Ascending aorta (tissue), 2 donors: ENCODE results near the gene TBR1. TPM values are rescaled to one million over a fixed set of nuclear protein-coding genes. Genes with fewer than 3 reads are reported as not detected.

Experiments
- DNase-seq, 2 donors: peaks; one replicate each; pipeline ENCODE4 v3.0.0-alpha.2; 2019; ENCODE audit warnings: low spot score in 2 of 2
- H3K27ac ChIP-seq, 2 donors: fragments of 200-600 bp; sonication (generic); one replicate each; pipeline ENCODE4 v1.5.1; 2016 to 2017; ENCODE audit warnings: mild to moderate bottlenecking in 1 of 2
- H3K27me3 ChIP-seq: fragments of 200-600 bp; sonication (generic); one replicate; pipeline ENCODE4 v1.5.1; 2017
- H3K36me3 ChIP-seq, 2 donors: fragments of 200-600 bp; sonication (generic); one replicate each; pipeline ENCODE4 v1.5.1; 2016
- H3K4me1 ChIP-seq, 2 donors: fragments of 200-600 bp; sonication (generic); one replicate each; pipeline ENCODE4 v1.5.1; 2016 to 2017; ENCODE audit warnings: mild to moderate bottlenecking in 1 of 2
- H3K4me3 ChIP-seq, 2 donors: fragments of 200-600 bp; sonication (generic); one replicate each; pipeline ENCODE4 v1.5.1; 2016 to 2017; ENCODE audit warnings: mild to moderate bottlenecking in 1 of 2
- H3K9me3 ChIP-seq, 2 donors: fragments of 200-600 bp; sonication (generic); one replicate each; pipeline ENCODE4 v1.5.1; 2016
- CTCF ChIP-seq, 3 experiments: fragments of 200-600 bp in 2 of 3; fragments of 450-650 bp in 1 of 3; sonication (generic) in 2 of 3; IDR thresholded peaks; one replicate each; pipeline ENCODE4 v1.5.1; 2016 to 2019; ENCODE audit warnings: antibody characterized with exemption in 3 of 3, mild to moderate bottlenecking in 1 of 3, moderate library complexity in 1 of 3
- intact Hi-C: fragments of 100-400 bp; cut with DNase I; formaldehyde crosslinking; loops from one replicate; pipeline ENCODE4 v1.15.1; 2023
- total RNA-seq: library from RNA; depleted of rRNA; stranded (reverse); fragments of >200 nt; gene quantifications from one replicate; pipeline ENCODE4 v1.1.0, GENCODE V29; 2016

TBR1 gene
- total RNA-seq, 1 donor from 2014 or later, result not detected

GRCh38 chr2:161373942-161374341, 42.2 kb upstream of the TBR1 start:
- intact Hi-C loops, result no loop called here
- H3K4me3 ChIP-seq, result no peak overlapping the region
- no peak for TF ChIP-seq CTCF (IDR thresholded peaks at IDR 0.05)
- no peak for DNase-seq
- no peaks in the 10 kb centered on the region for H3K4me1 ChIP-seq
- peaks cover 0 to 5% of the 10 kb centered on the region in 2 donors for H3K36me3 ChIP-seq
- H3K27me3 ChIP-seq, result no peaks in the 10 kb centered on the region
- no peaks in the 10 kb centered on the region for H3K9me3 ChIP-seq
- no peak overlapping the region for H3K27ac ChIP-seq

GRCh38 chr2:161374446-161374845, 41.7 kb upstream of the TBR1 start:
- peaks cover 0 to 5% of the 10 kb centered on the region in 2 donors for H3K36me3 ChIP-seq
- H3K9me3 ChIP-seq, result no peaks in the 10 kb centered on the region
- H3K4me1 ChIP-seq, result no peaks in the 10 kb centered on the region
- DNase-seq, result no peak
- no peak overlapping the region for H3K27ac ChIP-seq
- TF ChIP-seq CTCF (IDR thresholded peaks at IDR 0.05), result no peak
- intact Hi-C loops, result no loop called here
- H3K4me3 ChIP-seq, result no peak overlapping the region
- no peaks in the 10 kb centered on the region for H3K27me3 ChIP-seq

GRCh38 chr2:161379740-161380139, 36.4 kb upstream of the TBR1 start:
- Histone ChIP-seq H3K4me3 (no peak overlapping the region), H3K36me3 (no peaks in the 10 kb centered on the region), H3K27me3 (no peaks in the 10 kb centered on the region), H3K4me1 (no peaks in the 10 kb centered on the region), H3K9me3 (no peaks in the 10 kb centered on the region), H3K27ac (no peak overlapping the region)
- TF ChIP-seq CTCF (IDR thresholded peaks at IDR 0.05), result no peak
- intact Hi-C loops, result no loop called here
- no peak for DNase-seq

- Histone ChIP-seq H3K27ac (no peak overlapping the region), H3K4me3 (no peak overlapping the region), H3K36me3 (no peaks in the 10 kb centered on the region), H3K4me1 (no peaks in the 10 kb centered on the region), H3K9me3 (no peaks in the 10 kb centered on the region), H3K27me3 (no peaks in the 10 kb centered on the region)
- TF ChIP-seq CTCF (IDR thresholded peaks at IDR 0.05), result no peak
- DNase-seq, result no peak
- intact Hi-C loops, result no loop called here
These were observed 34.6 kb upstream of the TBR1 start for GRCh38 chr2:161381546-161381945.

- no peak for DNase-seq
- no peaks in the 10 kb centered on the region for H3K9me3 ChIP-seq
- no peak for TF ChIP-seq CTCF (IDR thresholded peaks at IDR 0.05)
- H3K27ac ChIP-seq, result no peak overlapping the region
- no peaks in the 10 kb centered on the region for H3K36me3 ChIP-seq
- intact Hi-C loops, result no loop called here
- no peaks in the 10 kb centered on the region for H3K4me1 ChIP-seq
- no peaks in the 10 kb centered on the region for H3K27me3 ChIP-seq
- no peak overlapping the region for H3K4me3 ChIP-seq
These were observed 33.4 kb upstream of the TBR1 start for GRCh38 chr2:161382747-161383146.

- Histone ChIP-seq H3K27ac (no peak overlapping the region), H3K4me3 (no peak overlapping the region), H3K27me3 (no peaks in the 10 kb centered on the region), H3K36me3 (no peaks in the 10 kb centered on the region), H3K4me1 (no peaks in the 10 kb centered on the region), H3K9me3 (no peaks in the 10 kb centered on the region)
- intact Hi-C loops, result no loop called here
- no peak for TF ChIP-seq CTCF (IDR thresholded peaks at IDR 0.05)
- DNase-seq, result no peak
These were observed 31.2 kb upstream of the TBR1 start for GRCh38 chr2:161384864-161385263.
